AG04450 (cell line): ENCODE data around the gene IRGC. TPM values are rescaled to one million over a fixed set of nuclear protein-coding genes. Genes with fewer than 3 reads are reported as not detected.

Source experiments
- CTCF ChIA-PET: fragments of 300-600, 350-600 bp; formaldehyde crosslinking; extraction: SDS; loops from one replicate; lab custom pipeline; 2022; ENCODE audit warnings: antibody characterized with exemption, inconsistent platforms; lab: Charles Lee
- POLR2A ChIA-PET: fragments of 350-600 bp; formaldehyde crosslinking; extraction: SDS; loops from one replicate; lab custom pipeline; 2021; ENCODE audit warnings: antibody characterized with exemption, inconsistent platforms; lab: Yijun Ruan, JAX
- DNase-seq: peaks from one replicate; pipeline ENCODE4 v3.0.0-alpha.2; 2011; ENCODE audit warnings: low read depth, low spot score
- H3K27ac ChIP-seq: one replicate; pipeline ENCODE4 v1.5.1; 2012; ENCODE audit warnings: low read depth, low read length, control low read depth
- H3K27me3 ChIP-seq: one replicate; pipeline ENCODE4 v1.6.0; 2012; ENCODE audit warnings: low read length; ENCODE audit not compliant: control insufficient read depth, insufficient read depth
- H3K4me3 ChIP-seq: 2 replicates; pipeline ENCODE4 v1.5.1; 2011; ENCODE audit warnings: mild to moderate bottlenecking, low read depth, low read length, control low read depth
- H3K9me3 ChIP-seq: 2 replicates; pipeline ENCODE4 v1.5.1; 2012; ENCODE audit warnings: low read length; ENCODE audit not compliant: control insufficient read depth, insufficient read depth
- polyA plus RNA-seq: library from polyadenylated mRNA; depleted of rRNA; stranded (reverse); fragments of >200 nt; gene quantifications from 2 replicates; pipeline ENCODE4 v1.2.3, GENCODE V29; 2011
- TF ChIP-seq, protein P1 (sequence below): IDR thresholded peaks from 2 replicates; pipeline ENCODE4 v1.5.1; 2011; ENCODE audit warnings: low read depth, low read length, control low read depth, inconsistent platforms

IRGC gene
- polyA plus RNA-seq, 1 experiment, result not detected

DNA sequence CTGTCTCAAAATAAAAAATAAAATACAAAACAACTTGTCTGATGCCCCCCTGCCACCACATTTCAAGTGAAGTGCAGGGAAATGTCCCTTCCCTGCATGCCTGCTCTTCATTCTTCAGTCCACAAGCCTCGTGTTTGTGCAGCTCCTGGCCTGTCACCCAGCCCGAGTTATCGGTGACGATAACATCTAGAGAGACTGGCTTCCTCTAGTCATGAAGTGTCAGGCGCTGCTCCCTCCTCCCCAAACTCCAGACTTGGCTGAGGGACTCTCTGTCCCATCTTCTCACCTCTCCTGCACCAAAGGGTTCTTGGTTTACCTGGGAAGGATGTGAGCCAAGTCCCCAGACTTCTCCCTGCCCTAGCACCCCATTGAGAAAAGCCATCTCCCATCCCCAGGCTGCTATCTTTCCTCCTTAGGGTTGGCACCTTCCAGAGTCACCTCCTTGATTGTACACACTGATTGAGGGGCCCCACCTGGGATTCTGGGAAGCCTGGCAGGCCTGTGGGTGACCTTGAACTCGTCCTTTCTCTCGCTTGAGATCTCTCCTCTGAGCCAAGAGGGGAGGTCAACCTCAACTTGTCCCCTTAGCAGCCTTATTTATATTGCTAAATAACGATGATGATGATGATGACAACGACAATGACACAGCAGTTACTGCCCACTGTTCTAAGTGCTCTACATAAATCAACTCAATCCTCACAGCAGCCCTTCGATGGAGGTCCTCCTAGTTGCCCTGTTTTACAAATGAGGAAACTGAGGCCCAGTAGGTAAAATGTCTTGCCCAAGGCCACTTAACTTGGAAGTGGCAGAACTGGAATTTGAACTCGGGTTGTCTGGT, 32.8 kb upstream of the IRGC start:
- CTCF ChIA-PET, result no interaction called here
- H3K27ac ChIP-seq, result no peak overlapping the region
- TF ChIP-seq, protein P1, sequence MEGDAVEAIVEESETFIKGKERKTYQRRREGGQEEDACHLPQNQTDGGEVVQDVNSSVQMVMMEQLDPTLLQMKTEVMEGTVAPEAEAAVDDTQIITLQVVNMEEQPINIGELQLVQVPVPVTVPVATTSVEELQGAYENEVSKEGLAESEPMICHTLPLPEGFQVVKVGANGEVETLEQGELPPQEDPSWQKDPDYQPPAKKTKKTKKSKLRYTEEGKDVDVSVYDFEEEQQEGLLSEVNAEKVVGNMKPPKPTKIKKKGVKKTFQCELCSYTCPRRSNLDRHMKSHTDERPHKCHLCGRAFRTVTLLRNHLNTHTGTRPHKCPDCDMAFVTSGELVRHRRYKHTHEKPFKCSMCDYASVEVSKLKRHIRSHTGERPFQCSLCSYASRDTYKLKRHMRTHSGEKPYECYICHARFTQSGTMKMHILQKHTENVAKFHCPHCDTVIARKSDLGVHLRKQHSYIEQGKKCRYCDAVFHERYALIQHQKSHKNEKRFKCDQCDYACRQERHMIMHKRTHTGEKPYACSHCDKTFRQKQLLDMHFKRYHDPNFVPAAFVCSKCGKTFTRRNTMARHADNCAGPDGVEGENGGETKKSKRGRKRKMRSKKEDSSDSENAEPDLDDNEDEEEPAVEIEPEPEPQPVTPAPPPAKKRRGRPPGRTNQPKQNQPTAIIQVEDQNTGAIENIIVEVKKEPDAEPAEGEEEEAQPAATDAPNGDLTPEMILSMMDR, result no peak

GRCh38 chr19:43683905-43684304, 32.0 kb upstream of the IRGC start:
- ChIA-PET CTCF (no interaction called here), POLR2A (no interaction called here)
- Histone ChIP-seq H3K27me3 (no peaks in the 10 kb centered on the region), H3K4me3 (no peak overlapping the region), H3K27ac (no peak overlapping the region), H3K9me3 (no peaks in the 10 kb centered on the region)
- DNase-seq, result no peak
- TF ChIP-seq, protein P1, result no peak

More for the DNA sequence above, 32.8 kb upstream of the IRGC start:
- no peaks in the 10 kb centered on the region for H3K9me3 ChIP-seq
- POLR2A ChIA-PET, result no interaction called here
- no peak overlapping the region for H3K4me3 ChIP-seq
- no peak for DNase-seq
- H3K27me3 ChIP-seq, result no peaks in the 10 kb centered on the region

- Histone ChIP-seq H3K4me3 (no peak overlapping the region), H3K9me3 (no peaks in the 10 kb centered on the region), H3K27me3 (no peaks in the 10 kb centered on the region), H3K27ac (no peak overlapping the region)
- TF ChIP-seq, protein P1, result no peak
- ChIA-PET CTCF (no interaction called here), POLR2A (no interaction called here)
- no peak for DNase-seq
These were observed 31.6 kb upstream of the IRGC start for GRCh38 chr19:43684326-43684725.

GRCh38 chr19:43687660-43687997, 28.2 kb upstream of the IRGC start:
- CTCF ChIA-PET, result no interaction called here
- Histone ChIP-seq H3K27me3 (peaks cover 3% of the 10 kb centered on the region), H3K9me3 (peaks cover 12% of the 10 kb centered on the region; the same call in 1 of the 2 replicates), H3K27ac (no peak overlapping the region), H3K4me3 (no peak overlapping the region)
- no peak for DNase-seq
- POLR2A ChIA-PET, result interaction anchor here (0.7 to 1.6 kb wide), 2 partner anchors 17 to 19 kb away, joined by 9 read pairs; partner anchors contain the start of gene PLAUR
- TF ChIP-seq, protein P1, result no peak

DNA sequence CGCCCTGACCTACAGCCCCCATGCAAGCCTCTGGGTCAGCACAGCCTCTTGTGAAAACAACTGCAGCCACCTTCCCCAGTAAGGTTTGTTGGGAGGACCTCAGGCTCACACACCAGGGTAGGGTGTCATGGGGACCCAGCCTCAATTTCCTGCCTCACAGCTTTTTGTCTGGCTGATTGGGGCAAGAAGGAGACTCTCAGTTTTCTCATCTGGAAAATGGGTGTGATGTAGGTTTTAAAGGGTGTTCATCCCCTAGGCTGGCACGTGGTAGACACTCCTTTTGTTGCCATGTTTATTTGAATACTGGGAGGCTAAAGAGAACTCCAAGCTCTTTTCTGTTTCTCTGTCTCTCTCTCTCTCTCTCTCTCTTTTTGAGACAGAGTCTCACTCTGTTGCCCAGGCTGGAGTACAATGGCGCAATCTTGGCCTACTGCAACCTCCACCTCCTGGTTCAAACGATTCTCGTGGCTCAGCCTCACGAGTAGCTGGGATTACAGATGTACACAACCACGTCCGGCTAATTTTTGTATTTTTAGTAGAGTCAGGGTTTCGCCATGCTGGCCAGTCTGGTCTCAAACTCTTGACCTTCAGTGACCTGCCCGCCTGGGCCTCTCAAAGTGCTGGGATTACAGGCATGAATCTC, 27.7 kb upstream of the IRGC start:
- POLR2A ChIA-PET, result interaction anchor here (1.6 kb wide), 1 partner anchor 19 kb away, joined by 9 read pairs; no protein-coding TSS in a partner anchor

More for the DNA sequence above, 27.7 kb upstream of the IRGC start:
- H3K9me3 ChIP-seq, result peaks cover 14% of the 10 kb centered on the region; the same call in 1 of the 2 replicates
- TF ChIP-seq, protein P1, result no peak
- no peak for DNase-seq
- H3K27ac ChIP-seq, result no peak overlapping the region
- CTCF ChIA-PET, result no interaction called here
- peaks cover 3% of the 10 kb centered on the region for H3K27me3 ChIP-seq
- H3K4me3 ChIP-seq, result no peak overlapping the region
